Activated CD8-positive, alpha-beta T cell treated with anti-CD3 and anti-CD28 coated beads for 36 hours (primary cell): ENCODE results near the gene LMNA. TPM values are rescaled to one million over a fixed set of nuclear protein-coding genes. Genes with fewer than 3 reads are reported as not detected.

Experiments
- ATAC-seq: fragments of 200-7000 bp; cut with Tn5 transposase; one replicate; pipeline ENCODE4 v1.10.0; 2021; ENCODE audit warnings: mild to moderate bottlenecking, moderate library complexity
- CTCF ChIA-PET: fragments of 350-600 bp; sonication (Branson Sonifier 250); formaldehyde crosslinking; loops from one replicate; lab custom pipeline; 2021; ENCODE audit warnings: antibody characterized with exemption; lab: Charles Lee
- POLR2A ChIA-PET: fragments of 350-600 bp; sonication (Branson Sonifier 250); formaldehyde crosslinking; loops from one replicate; lab custom pipeline; 2021; ENCODE audit warnings: antibody characterized with exemption; lab: Charles Lee
- DNase-seq: peaks from one replicate; pipeline ENCODE4 v3.0.0-alpha.2; 2020
- H3K27ac Mint-ChIP-seq: one replicate; pipeline ENCODE4 v1.8.0; 2021; ENCODE audit warnings: mild to moderate bottlenecking, mixed read lengths
- H3K27me3 Mint-ChIP-seq: one replicate; pipeline ENCODE4 v1.8.0; 2021; ENCODE audit warnings: mixed read lengths
- H3K36me3 Mint-ChIP-seq: one replicate; pipeline ENCODE4 v1.8.0; 2021; ENCODE audit warnings: low read depth, mixed read lengths
- H3K4me1 Mint-ChIP-seq: one replicate; pipeline ENCODE4 v1.8.0; 2021; ENCODE audit warnings: low read depth, mixed read lengths
- H3K4me3 Mint-ChIP-seq: one replicate; pipeline ENCODE4 v1.8.0; 2021; ENCODE audit warnings: mild to moderate bottlenecking, moderate library complexity, mixed read lengths
- H3K9me3 Mint-ChIP-seq: one replicate; pipeline ENCODE4 v1.8.0; 2021; ENCODE audit warnings: mixed read lengths
- intact Hi-C: fragments of 100-400 bp; cut with micrococcal nuclease; formaldehyde crosslinking; loops from one replicate; pipeline ENCODE4 v1.10.0; 2022
- total RNA-seq, 2 experiments: library from RNA; stranded (reverse); gene quantifications; one replicate each; pipeline ENCODE4 v1.2.3, GENCODE V29; 2021
- TF ChIP-seq, protein P1 (sequence below): fragments of 200-600 bp; IDR thresholded peaks from one replicate; pipeline ENCODE4 v1.8.0; 2022; ENCODE audit warnings: antibody characterized with exemption, mild to moderate bottlenecking

LMNA gene
- total RNA-seq, 2 experiments from 2014 or later: 51.8 to 56.6 TPM

DNA sequence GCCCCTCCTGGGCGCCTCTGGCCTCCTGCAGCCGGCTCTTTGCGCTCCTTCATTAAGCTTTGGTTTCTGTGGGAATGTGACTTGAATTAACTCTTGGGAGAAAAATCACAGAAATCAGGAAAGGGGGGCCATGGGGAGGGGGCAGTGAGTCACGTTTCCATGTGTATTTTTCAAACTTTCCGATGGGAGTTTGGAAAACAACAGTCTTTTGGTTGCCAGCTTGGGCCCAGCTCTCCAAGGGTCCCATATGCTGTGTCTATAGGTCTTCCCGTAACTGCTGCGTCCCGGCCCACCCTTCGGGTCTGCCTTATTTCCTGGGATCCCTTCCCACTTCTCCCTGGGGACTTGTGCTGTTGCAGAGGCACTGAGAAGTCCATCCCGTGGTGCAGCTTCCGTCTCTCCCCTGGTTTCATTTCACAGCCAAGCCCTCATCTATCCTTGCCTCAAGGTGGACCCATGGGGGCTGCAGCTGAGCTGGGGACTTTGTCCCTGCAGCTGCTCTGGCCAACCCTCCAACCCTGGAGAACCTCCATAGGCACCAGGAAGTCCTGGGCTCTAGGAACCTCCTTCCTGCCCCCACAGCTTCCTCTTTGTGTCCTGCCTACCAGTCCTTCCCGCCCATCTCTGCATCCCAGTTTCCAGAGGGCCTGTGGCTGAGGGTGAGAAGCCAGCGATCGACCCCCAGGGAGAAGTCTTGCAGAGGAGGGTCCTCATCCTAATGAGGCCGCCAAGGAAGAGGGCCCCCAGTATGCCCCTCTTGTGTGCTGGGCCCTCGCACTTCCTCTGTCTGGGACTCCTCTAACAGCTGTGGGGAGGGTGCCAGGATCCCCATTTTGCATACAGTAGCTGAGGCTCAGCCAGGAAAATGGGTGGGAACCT, 11.6 kb upstream of the LMNA start:
- ATAC-seq: no peak
- TF ChIP-seq, protein P1, sequence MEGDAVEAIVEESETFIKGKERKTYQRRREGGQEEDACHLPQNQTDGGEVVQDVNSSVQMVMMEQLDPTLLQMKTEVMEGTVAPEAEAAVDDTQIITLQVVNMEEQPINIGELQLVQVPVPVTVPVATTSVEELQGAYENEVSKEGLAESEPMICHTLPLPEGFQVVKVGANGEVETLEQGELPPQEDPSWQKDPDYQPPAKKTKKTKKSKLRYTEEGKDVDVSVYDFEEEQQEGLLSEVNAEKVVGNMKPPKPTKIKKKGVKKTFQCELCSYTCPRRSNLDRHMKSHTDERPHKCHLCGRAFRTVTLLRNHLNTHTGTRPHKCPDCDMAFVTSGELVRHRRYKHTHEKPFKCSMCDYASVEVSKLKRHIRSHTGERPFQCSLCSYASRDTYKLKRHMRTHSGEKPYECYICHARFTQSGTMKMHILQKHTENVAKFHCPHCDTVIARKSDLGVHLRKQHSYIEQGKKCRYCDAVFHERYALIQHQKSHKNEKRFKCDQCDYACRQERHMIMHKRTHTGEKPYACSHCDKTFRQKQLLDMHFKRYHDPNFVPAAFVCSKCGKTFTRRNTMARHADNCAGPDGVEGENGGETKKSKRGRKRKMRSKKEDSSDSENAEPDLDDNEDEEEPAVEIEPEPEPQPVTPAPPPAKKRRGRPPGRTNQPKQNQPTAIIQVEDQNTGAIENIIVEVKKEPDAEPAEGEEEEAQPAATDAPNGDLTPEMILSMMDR: no peak
- Mint-ChIP-seq H3K4me3 (no peak overlapping the region), H3K4me1 (peaks cover 67% of the 10 kb centered on the region), H3K9me3 (no peaks in the 10 kb centered on the region), H3K27me3 (peaks cover 8% of the 10 kb centered on the region), H3K36me3 (no peaks in the 10 kb centered on the region), H3K27ac (peak overlapping the region; percentile 71)
- CTCF ChIA-PET: interaction anchor here (1.6 to 22.5 kb wide), 2 partner anchors 12 to 29 kb away, joined by 5 to 772 read pairs; no protein-coding TSS in a partner anchor
- intact Hi-C loops: no loop called here
- DNase-seq: no peak
- POLR2A ChIA-PET: interaction anchor here (0.7 to 3.6 kb wide), 9 partner anchors 11 to 180 kb away, joined by 3 to 24 read pairs (median 4); partner anchors contain the start of genes LMNA and SMG5

DNA sequence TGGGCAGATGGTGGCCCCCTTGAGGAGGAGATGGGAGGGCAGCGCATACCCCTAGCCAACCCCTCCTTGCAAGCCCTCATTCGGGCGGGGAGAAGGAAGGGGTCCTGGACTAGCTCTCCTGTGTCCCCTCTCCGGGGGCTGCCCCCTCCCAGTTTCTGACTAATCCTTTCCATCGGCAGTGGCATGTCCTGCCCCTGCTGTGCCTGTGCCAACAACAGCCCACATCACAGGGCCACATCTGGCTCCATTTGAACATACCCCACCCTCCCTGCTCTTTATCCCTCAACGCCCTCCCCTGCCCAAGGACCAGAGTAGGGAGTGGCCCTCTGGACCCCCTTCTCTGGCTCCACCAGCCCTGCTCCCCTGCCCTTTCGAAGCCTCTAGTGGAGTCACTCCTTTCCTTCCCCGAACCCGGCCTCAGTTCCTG, 11.0 kb upstream of the LMNA start:
- peaks cover 8% of the 10 kb centered on the region for H3K27me3 Mint-ChIP-seq
- H3K9me3 Mint-ChIP-seq: no peaks in the 10 kb centered on the region
- H3K4me3 Mint-ChIP-seq: no peak overlapping the region
- peaks cover 63% of the 10 kb centered on the region for H3K4me1 Mint-ChIP-seq
- intact Hi-C loops: no loop called here
- no peaks in the 10 kb centered on the region for H3K36me3 Mint-ChIP-seq
- POLR2A ChIA-PET: interaction anchor here (0.6 to 3.6 kb wide), 7 partner anchors 11 to 179 kb away, joined by 3 to 24 read pairs (median 4); partner anchors contain the start of genes LMNA and SMG5
- CTCF ChIA-PET: interaction anchor here (0.7 to 22.5 kb wide), 6 partner anchors 7 to 122 kb away, joined by 3 to 772 read pairs (median 32); no protein-coding TSS in a partner anchor
- DNase-seq: peak; percentile 76
- H3K27ac Mint-ChIP-seq: peak overlapping the region; percentile 71
- ATAC-seq: peak; percentile 9
- TF ChIP-seq, protein P1: no peak

DNA sequence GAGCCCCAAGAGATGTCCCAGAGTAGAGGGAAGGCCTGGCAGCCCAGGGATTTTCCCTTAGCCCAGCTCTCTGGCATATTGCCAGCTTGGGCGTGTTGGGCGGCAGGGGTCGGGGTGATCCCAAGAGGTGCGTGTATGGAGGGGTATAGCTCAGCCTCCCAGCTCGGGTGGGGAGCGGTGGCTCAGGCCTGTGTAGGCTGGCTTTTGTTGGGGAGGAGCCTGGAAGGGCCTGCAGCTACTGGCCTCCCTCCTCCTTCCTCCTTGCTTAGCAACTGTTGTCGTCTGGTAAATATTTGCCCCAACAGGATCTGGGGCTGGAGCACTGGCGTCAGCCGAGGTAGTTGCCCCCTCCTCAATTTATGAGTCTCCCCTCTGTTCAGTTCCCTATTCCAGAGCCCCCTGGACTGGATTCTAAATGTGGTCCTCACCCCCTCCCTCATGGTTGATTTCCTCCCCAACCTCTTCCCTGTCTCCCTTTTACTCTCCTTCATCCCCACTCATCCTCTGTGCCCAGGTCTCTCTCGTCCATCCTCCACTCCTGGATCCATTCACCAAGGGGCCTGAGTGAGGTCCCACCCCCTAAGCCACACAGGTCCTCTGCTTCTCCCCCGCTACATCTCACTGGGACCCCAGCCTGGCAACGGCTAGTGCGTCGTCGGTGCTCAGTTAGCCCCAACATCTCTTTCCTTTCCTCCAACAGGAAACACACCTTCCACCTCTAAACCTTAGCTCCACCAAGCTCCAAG, 10.3 kb upstream of the LMNA start:
- ChIA-PET CTCF (interaction anchor here (0.6 to 7.1 kb wide), 5 partner anchors 8 to 499 kb away, joined by 3 to 76 read pairs (median 3); no protein-coding TSS in a partner anchor), POLR2A (interaction anchor here (0.6 to 3.9 kb wide), 10 partner anchors 10 to 179 kb away, joined by 3 to 30 read pairs (median 4); partner anchors contain the start of genes LMNA, PMF1 and SMG5)
- Mint-ChIP-seq H3K27me3 (peaks cover 8% of the 10 kb centered on the region), H3K4me3 (no peak overlapping the region), H3K4me1 (peaks cover 64% of the 10 kb centered on the region), H3K9me3 (no peaks in the 10 kb centered on the region), H3K27ac (peak overlapping the region; percentile 76), H3K36me3 (no peaks in the 10 kb centered on the region)
- ATAC-seq (peak; percentile 9), DNase-seq (peak; percentile 51)
- intact Hi-C loops: no loop called here
- TF ChIP-seq, protein P1: no peak

DNA sequence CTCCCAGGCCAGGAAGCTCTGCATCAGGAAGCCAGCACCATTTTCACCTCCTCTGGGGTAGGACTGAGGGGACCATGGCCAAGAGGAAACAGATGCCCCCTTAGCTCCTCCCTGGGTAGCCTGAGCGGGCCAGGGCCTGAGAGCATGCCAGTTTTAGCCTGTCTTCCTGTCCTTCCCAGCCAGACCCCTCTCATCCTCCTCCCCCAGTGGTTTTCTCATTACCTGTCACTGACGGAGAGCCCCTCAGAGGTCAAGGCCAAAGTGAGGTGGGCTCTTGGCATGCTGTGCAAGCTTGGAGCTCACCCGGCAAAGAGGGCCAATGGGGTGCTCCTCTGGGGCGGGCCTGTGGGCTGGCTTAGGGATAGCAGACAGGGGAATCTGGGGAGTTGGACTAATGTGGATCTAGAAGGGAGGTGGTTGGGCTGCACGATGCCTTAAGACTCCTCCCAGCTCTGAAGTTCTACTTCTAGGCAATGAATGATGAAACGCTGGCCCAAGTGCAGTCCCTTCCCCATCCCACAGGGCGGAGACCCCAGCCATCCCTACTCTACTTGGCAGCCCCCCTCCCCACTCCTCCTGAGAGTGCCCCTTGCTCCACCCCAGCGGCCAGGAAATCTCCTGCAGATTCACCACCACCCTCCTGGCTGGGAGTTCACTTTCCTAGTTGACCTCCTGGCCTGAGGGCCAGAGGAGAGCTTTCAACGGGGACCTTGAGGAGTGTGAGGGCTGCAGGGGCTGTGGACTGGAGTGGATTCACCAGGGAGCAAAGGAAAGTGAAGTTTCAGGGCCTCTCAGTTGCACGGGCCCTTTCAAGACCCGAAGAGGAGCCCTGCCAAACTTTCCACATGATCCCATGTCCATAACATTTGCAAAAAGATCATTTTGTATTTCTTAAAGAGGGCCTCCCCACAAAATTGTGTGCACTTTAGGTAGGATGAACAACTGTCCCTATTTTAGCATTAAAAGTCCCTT, 9.4 kb upstream of the LMNA start:
- intact Hi-C loops: no loop called here
- Mint-ChIP-seq H3K9me3 (no peaks in the 10 kb centered on the region), H3K27ac (peak overlapping the region; percentile 91), H3K4me3 (peak overlapping the region; percentile 55), H3K4me1 (peaks cover 66% of the 10 kb centered on the region), H3K27me3 (peaks cover 8% of the 10 kb centered on the region), H3K36me3 (no peaks in the 10 kb centered on the region)
- ChIA-PET CTCF (interaction anchor here (0.6 to 7.1 kb wide), 4 partner anchors 8 to 498 kb away, joined by 3 to 76 read pairs (median 31); no protein-coding TSS in a partner anchor), POLR2A (interaction anchor here (0.7 to 3.9 kb wide), 9 partner anchors 9 to 177 kb away, joined by 3 to 30 read pairs (median 4); partner anchors contain the start of genes LMNA, PMF1 and SMG5)
- TF ChIP-seq, protein P1: no peak
- no peak for DNase-seq
- no peak for ATAC-seq
